Uterus (tissue), 4 donors: ENCODE results near the gene SLX4IP. TPM values are rescaled to one million over a fixed set of nuclear protein-coding genes. Genes with fewer than 3 reads are reported as not detected.

ENCODE experiments used
- DNase-seq, 2 donors: peaks; one replicate each; pipeline ENCODE4 v3.0.0-alpha.2; 2019 to 2020
- H3K27ac ChIP-seq, 2 donors: fragments of 200-600 bp; sonication (generic); 1 replicate in 1 of 2; 2 replicates in 1 of 2; pipeline ENCODE4 v1.5.1; 2016 to 2018
- H3K27me3 ChIP-seq, 2 donors: fragments of 200-600 bp; sonication (generic); one replicate each; pipeline ENCODE4 v1.5.1; 2018 to 2019; ENCODE audit warnings: control low read depth in 1 of 2
- H3K36me3 ChIP-seq, 2 donors: fragments of 200-600 bp; sonication (generic); one replicate each; pipeline ENCODE4 v1.5.1; 2019; ENCODE audit warnings: control low read depth in 1 of 2
- H3K4me1 ChIP-seq, 2 donors: fragments of 200-600 bp; sonication (generic); one replicate each; pipeline ENCODE4 v1.5.1; 2018 to 2019; ENCODE audit warnings: control low read depth in 1 of 2
- H3K4me3 ChIP-seq, 2 donors: fragments of 200-600 bp; sonication (generic); 1 replicate in 1 of 2; 2 replicates in 1 of 2; pipeline ENCODE4 v1.5.1; 2018 to 2019; ENCODE audit warnings: mild to moderate bottlenecking in 1 of 2
- H3K9me3 ChIP-seq, 2 donors: fragments of 200-600 bp; sonication (generic); one replicate each; pipeline ENCODE4 v1.5.1; 2019; ENCODE audit warnings: control low read depth in 1 of 2
- POLR2A ChIP-seq, 2 donors: fragments of 450-650 bp; IDR thresholded peaks; one replicate each; pipeline ENCODE4 v1.6.1; 2016; ENCODE audit warnings: antibody characterized with exemption in 2 of 2, mild to moderate bottlenecking in 1 of 2, moderate library complexity in 1 of 2
- intact Hi-C: fragments of 100-400 bp; cut with DNase I; formaldehyde crosslinking; loops from one replicate; pipeline ENCODE4 v1.15.1; 2023; ENCODE audit warnings: low total_unique reads
- total RNA-seq, 4 donors: library from RNA; depleted of rRNA in 3 of 4; stranded (reverse); fragments of >200 nt in 3 of 4; gene quantifications; one replicate each; pipeline versions ENCODE4 v1.1.0 to v1.2.4, GENCODE V29; 2014 to 2023
- TF ChIP-seq, protein P1 (sequence below), 4 experiments: fragments of 200-600 bp in 2 of 4; fragments of 450-650 bp in 2 of 4; sonication (generic) in 2 of 4; IDR thresholded peaks; one replicate each; pipeline ENCODE4 v1.5.1; 2016 to 2019; ENCODE audit warnings: antibody characterized with exemption in 4 of 4, mild to moderate bottlenecking in 2 of 4, moderate library complexity in 1 of 4
- donor health status: DM: yes; HTN: yes; CAD: no.

SLX4IP gene
- total RNA-seq, 4 donors from 2014 or later, result 0.51 to 7.1 (median 2.0) TPM

DNA sequence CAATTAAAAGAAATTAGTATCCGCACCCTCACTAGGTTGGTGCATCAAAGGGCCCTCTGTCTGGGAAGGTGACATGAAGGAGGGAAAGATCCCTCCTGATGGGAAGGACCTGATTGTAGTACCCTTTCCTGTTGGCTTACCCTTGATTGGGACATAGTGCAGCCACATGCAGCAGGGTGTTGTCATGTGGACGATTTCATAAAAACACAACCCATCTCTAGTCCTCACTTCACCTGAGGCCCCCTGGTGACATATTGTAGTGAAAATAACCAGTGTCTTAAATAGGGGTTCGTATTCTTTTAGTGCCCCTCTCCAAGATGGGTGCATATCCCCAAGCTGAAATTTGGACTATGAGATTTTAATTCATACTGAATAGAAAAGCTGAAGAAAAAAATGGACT, 97.3 kb downstream of the SLX4IP start:
- DNase-seq, result no peak
- Histone ChIP-seq H3K9me3 (no peaks in the 10 kb centered on the region), H3K4me3 (no peak overlapping the region), H3K27me3 (no peaks in the 10 kb centered on the region), H3K4me1 (no peaks in the 10 kb centered on the region), H3K27ac (no peak overlapping the region), H3K36me3 (no peaks in the 10 kb centered on the region)
- intact Hi-C loops, result no loop called here
- TF ChIP-seq, protein P1, sequence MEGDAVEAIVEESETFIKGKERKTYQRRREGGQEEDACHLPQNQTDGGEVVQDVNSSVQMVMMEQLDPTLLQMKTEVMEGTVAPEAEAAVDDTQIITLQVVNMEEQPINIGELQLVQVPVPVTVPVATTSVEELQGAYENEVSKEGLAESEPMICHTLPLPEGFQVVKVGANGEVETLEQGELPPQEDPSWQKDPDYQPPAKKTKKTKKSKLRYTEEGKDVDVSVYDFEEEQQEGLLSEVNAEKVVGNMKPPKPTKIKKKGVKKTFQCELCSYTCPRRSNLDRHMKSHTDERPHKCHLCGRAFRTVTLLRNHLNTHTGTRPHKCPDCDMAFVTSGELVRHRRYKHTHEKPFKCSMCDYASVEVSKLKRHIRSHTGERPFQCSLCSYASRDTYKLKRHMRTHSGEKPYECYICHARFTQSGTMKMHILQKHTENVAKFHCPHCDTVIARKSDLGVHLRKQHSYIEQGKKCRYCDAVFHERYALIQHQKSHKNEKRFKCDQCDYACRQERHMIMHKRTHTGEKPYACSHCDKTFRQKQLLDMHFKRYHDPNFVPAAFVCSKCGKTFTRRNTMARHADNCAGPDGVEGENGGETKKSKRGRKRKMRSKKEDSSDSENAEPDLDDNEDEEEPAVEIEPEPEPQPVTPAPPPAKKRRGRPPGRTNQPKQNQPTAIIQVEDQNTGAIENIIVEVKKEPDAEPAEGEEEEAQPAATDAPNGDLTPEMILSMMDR (IDR thresholded peaks at IDR 0.05), result no peak
- no peak for TF ChIP-seq POLR2A (IDR thresholded peaks at IDR 0.05)

DNA sequence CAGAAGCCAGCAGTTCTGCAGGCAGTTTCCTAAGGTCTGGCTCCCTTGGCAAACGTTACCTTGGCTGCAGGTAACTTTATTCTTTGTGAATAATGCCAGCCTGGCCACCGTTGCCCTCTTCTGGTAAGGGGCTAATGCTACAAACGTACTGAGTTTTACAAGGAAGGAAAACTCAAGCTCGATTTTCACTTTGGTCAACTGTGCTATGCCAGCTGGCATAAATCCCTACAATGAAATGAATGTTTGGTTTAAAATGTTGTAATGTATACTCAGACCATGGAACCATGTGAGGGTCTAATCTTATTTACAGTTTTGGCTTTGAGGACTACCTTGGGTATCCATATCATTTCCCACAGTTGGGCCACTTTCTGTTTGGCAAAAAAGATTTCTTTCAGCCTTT, 101.4 kb downstream of the SLX4IP start:
- H3K36me3 ChIP-seq, result no peaks in the 10 kb centered on the region
- intact Hi-C loops, result no loop called here
- DNase-seq, result no peak
- no peaks in the 10 kb centered on the region for H3K9me3 ChIP-seq
- H3K4me1 ChIP-seq, result no peaks in the 10 kb centered on the region
- H3K4me3 ChIP-seq, result no peak overlapping the region
- no peaks in the 10 kb centered on the region for H3K27me3 ChIP-seq
- no peak overlapping the region for H3K27ac ChIP-seq
- TF ChIP-seq, protein P1 (IDR thresholded peaks at IDR 0.05), result peak; percentile 27 to 41 (median 34)
- TF ChIP-seq POLR2A (IDR thresholded peaks at IDR 0.05), result no peak

DNA sequence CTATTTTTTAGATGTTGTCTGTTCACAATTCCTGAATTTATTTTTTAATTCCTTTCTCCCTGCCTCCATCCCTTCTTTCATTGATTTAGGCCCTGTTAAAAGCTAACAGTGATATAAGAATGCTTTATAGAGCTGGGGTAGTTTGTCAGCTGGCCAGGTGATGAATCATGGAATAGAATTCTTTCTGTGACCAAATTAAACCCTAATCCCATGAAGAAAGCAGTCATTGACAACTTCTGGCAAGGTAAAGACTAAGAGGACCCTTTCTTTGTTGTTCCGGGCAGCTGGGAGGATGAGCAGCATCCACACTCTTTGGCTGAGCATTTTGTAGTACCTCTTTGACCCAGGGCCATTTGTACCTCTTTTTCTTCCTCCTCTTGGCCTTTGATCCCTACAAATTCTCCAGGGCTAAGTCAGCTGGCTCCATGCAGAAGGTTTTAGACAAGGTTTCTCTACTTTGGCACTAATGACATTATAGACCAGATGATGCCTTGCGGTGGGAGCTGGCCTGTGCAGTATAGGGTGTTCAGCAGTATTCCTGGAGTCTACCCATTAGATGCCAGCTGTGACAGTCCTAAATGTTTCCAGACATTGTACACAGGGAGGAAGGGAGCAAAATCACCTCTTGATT, 102.9 kb downstream of the SLX4IP start:
- Histone ChIP-seq H3K36me3 (no peaks in the 10 kb centered on the region), H3K4me3 (no peak overlapping the region), H3K9me3 (no peaks in the 10 kb centered on the region), H3K27me3 (no peaks in the 10 kb centered on the region), H3K4me1 (no peaks in the 10 kb centered on the region), H3K27ac (no peak overlapping the region)
- TF ChIP-seq POLR2A (IDR thresholded peaks at IDR 0.05), result no peak
- TF ChIP-seq, protein P1 (IDR thresholded peaks at IDR 0.05), result no peak
- no peak for DNase-seq
- intact Hi-C loops, result no loop called here

DNA sequence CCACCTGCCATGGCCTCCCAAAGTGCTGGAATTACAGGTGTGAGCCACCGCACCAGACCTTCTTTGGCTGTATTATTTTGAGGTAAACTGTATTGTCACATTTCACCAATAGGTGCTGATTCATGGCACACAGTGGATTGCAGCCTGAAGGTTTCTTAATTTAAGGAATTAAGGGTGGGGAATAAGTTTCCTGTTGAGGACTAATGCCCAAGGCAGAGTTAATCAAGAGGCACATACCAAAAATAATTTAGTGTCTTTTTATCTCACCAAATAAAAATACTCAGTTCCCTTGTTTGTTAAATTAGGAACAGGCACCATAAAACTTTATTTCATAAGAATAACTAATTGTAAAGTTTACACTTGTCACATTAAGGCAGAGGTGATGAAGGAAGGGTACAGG, 103.7 kb downstream of the SLX4IP start:
- Histone ChIP-seq H3K9me3 (no peaks in the 10 kb centered on the region), H3K27me3 (no peaks in the 10 kb centered on the region), H3K4me1 (no peaks in the 10 kb centered on the region), H3K4me3 (no peak overlapping the region), H3K36me3 (no peaks in the 10 kb centered on the region), H3K27ac (no peak overlapping the region)
- TF ChIP-seq, protein P1 (IDR thresholded peaks at IDR 0.05), result no peak
- no peak for TF ChIP-seq POLR2A (IDR thresholded peaks at IDR 0.05)
- no peak for DNase-seq
- intact Hi-C loops, result no loop called here

DNA sequence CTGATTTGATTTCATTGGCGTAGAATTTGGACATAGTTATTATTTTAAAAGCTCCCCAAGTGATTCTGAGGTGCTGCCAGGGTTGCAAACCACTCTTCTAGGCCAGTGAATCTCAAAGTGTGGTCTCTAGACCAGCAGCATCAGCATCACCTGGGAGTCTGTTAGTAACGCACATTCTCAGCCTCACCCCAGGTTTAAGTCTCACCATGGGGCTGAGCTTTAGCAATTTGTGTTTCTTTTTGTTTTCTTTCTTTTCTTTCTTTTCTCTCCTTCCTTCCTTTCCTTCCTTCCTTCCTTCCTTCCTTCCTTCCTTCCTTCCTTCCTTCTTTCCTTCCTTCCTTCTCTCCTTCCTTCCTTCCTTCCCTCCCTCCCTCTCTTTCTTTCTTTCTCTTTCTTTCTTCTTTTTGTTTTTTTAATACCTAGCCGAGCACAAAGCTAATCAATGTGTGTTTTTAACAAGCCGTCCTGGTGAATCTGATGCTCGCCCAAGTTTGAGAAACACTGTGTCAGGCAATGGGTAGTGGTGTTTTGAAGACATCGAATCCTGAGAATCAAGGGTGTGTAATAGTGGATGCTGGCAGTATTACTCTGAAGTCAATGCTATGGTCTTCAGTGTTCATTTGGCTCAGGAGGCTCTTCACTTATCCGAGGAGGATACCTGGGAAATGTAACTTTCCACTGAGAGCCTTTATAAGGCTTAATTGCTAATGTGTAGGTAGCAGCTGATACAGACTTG, 104.9 kb downstream of the SLX4IP start:
- no peak overlapping the region for H3K4me3 ChIP-seq
- H3K4me1 ChIP-seq, result no peaks in the 10 kb centered on the region
- H3K27me3 ChIP-seq, result no peaks in the 10 kb centered on the region
- intact Hi-C loops, result no loop called here
- peak overlapping the region; percentile 50 to 54 for H3K27ac ChIP-seq
- TF ChIP-seq POLR2A (IDR thresholded peaks at IDR 0.05), result no peak
- TF ChIP-seq, protein P1 (IDR thresholded peaks at IDR 0.05), result no peak
- DNase-seq, result no peak
- no peaks in the 10 kb centered on the region for H3K9me3 ChIP-seq
- H3K36me3 ChIP-seq, result no peaks in the 10 kb centered on the region
